NCI-H446 treated with DMSO at 0.1 percent for 48 hours (cell line): ENCODE data around the gene BCL2L12.
"Not testable (repeated sequence)": the region's sequence is repeated elsewhere in the genome, so short reads cannot be mapped to it uniquely, and the experiment has no call there.

Experiments used
- DNase-seq: peaks from one replicate; lab custom pipeline; 2025; lab: John Stamatoyannopoulos, UW

Gene BCL2L12

GRCh38 chr19:49713236-49713845, 47.6 kb downstream of the BCL2L12 start:
- no peak for DNase-seq

- DNase-seq: no peak
These were observed 50.4 kb downstream of the BCL2L12 start for GRCh38 chr19:49716154-49716553.

GRCh38 chr19:49718511-49718910, 52.8 kb downstream of the BCL2L12 start:
- no peak for DNase-seq

- no peak for DNase-seq
These were observed 53.3 kb downstream of the BCL2L12 start for GRCh38 chr19:49718991-49719390.

- not testable (repeated sequence) for DNase-seq
These were observed 53.7 kb downstream of the BCL2L12 start for GRCh38 chr19:49719420-49719819.
